ENCODE measurements around the gene TPGS2. TPM values are rescaled to one million over a fixed set of nuclear protein-coding genes. Genes with fewer than 3 reads are reported as not detected.
A peak's percentile ranks its signal among the peaks of the same experiment; 100 is the strongest.

TPGS2 gene
- total and polyA plus RNA-seq, 2 experiments from 2014 or later: 161 to 185 TPM

DNA sequence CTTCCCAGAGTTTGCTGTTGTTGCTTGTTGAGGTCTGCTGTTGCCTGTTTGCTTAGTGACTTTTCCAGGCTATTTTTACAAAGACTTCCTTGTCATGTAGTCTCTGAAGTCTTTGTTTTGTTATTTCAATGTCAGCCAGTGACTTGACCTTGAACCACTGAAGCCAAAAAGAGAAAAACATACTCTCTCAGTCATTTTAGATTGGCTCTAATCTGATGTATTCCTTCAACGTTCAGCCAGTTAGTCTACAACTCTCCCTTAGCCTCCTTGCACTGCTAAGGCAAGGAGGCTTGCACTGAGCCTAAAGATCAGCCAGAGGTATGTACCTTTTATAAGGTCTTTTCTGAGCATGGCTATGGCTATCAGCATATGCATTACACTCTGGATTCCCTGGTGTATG, 28.0 kb upstream of the TPGS2 start:
- peak in 1 of 2 donors; percentile 1 for DNase-seq (ENCODE audit: low read depth in 1 of 2, low spot score in 1 of 2)
- Histone ChIP-seq H3K27me3 (no peaks in the 10 kb centered on the region), H3K4me3 (no peak overlapping the region), H3K4me1 (ENCODE audit: low read depth) (peaks cover 13% of the 10 kb centered on the region), H3K9me3 (ENCODE audit: low read depth) (no peaks in the 10 kb centered on the region), H3K36me3 (no peaks in the 10 kb centered on the region), H3K27ac (peak overlapping the region; percentile 6)
- no peak for TF ChIP-seq CTCF (IDR thresholded peaks at IDR 0.05; ENCODE audit: low read depth, low read length)

- no peaks in the 10 kb centered on the region for H3K36me3 ChIP-seq
- no peaks in the 10 kb centered on the region for H3K27me3 ChIP-seq
- no peak for TF ChIP-seq CTCF (IDR thresholded peaks at IDR 0.05; ENCODE audit: low read depth, low read length)
- no peak overlapping the region for H3K4me3 ChIP-seq
- no peaks in the 10 kb centered on the region for H3K9me3 ChIP-seq (ENCODE audit: low read depth)
- H3K4me1 ChIP-seq (ENCODE audit: low read depth): peaks cover 1% of the 10 kb centered on the region
- no peak overlapping the region for H3K27ac ChIP-seq
- no peak for DNase-seq (ENCODE audit: low read depth in 1 of 2, low spot score in 1 of 2)
These were observed 22.4 kb upstream of the TPGS2 start for GRCh38 chr18:36851202-36851590.

DNA sequence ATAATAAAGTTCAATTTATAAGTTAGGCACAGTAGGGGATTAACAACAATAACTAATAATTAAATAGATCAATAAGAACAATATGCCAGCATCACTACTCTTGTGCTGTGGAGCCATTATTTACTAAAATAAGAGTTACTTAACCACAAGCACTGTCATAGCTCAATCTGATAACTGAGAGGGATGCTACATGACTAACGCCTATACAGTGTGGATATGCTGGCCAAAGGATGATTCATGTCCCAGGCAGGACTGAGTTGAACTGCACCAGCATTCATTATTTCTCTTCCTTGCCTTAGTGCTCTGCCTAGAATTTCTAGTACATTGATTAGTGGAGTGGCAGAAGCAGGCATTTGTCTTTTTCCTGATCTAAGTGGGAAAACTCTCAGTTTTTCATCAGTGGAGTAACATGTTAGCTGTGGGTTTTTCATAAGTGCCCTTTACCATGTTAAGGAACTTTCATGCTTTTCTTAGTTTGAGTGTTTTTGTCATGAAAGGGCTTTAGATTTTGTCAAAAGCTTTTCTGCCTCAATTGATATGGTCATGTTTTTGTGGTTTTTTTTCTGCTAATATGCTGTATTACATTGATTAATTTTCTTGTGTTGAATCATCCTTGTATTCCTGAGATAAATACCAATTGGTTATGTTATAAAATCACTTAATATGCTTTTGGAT, 21.9 kb upstream of the TPGS2 start:
- Histone ChIP-seq H3K27ac (no peak overlapping the region), H3K27me3 (no peaks in the 10 kb centered on the region), H3K4me3 (no peak overlapping the region), H3K36me3 (no peaks in the 10 kb centered on the region), H3K4me1 (ENCODE audit: low read depth) (no peaks in the 10 kb centered on the region), H3K9me3 (ENCODE audit: low read depth) (no peaks in the 10 kb centered on the region)
- TF ChIP-seq CTCF (IDR thresholded peaks at IDR 0.05; ENCODE audit: low read depth, low read length): no peak
- DNase-seq (ENCODE audit: low read depth in 1 of 2, low spot score in 1 of 2): peak in 1 of 2 donors; percentile 86

- Histone ChIP-seq H3K27ac (no peak overlapping the region), H3K4me1 (ENCODE audit: low read depth) (no peaks in the 10 kb centered on the region), H3K4me3 (no peak overlapping the region), H3K27me3 (no peaks in the 10 kb centered on the region), H3K36me3 (no peaks in the 10 kb centered on the region), H3K9me3 (ENCODE audit: low read depth) (no peaks in the 10 kb centered on the region)
- peak in 1 of 2 donors; percentile 68 for DNase-seq (ENCODE audit: low read depth in 1 of 2, low spot score in 1 of 2)
- no peak for TF ChIP-seq CTCF (IDR thresholded peaks at IDR 0.05; ENCODE audit: low read depth, low read length)
These were observed 20.6 kb upstream of the TPGS2 start for GRCh38 chr18:36849288-36850006.

- TF ChIP-seq CTCF (IDR thresholded peaks at IDR 0.05; ENCODE audit: low read depth, low read length): no peak
- H3K4me1 ChIP-seq (ENCODE audit: low read depth): no peaks in the 10 kb centered on the region
- no peak overlapping the region for H3K27ac ChIP-seq
- no peak overlapping the region for H3K4me3 ChIP-seq
- H3K27me3 ChIP-seq: no peaks in the 10 kb centered on the region
- no peaks in the 10 kb centered on the region for H3K36me3 ChIP-seq
- DNase-seq (ENCODE audit: low read depth in 1 of 2, low spot score in 1 of 2): no peak
- no peaks in the 10 kb centered on the region for H3K9me3 ChIP-seq (ENCODE audit: low read depth)
These were observed 19.8 kb upstream of the TPGS2 start for GRCh38 chr18:36848609-36849008.
